ENCODE measurements around the gene CAT. TPM values are rescaled to one million over a fixed set of nuclear protein-coding genes. Genes with fewer than 3 reads are reported as not detected.

Gene CAT
- total and polyA plus RNA-seq, 9 of the 15 experiments (the other 6 are each of a cell fraction or from before 2014, with no cell fraction given): 86.7 to 183 (median 114) TPM

GRCh38 chr11:34473603-34474169 lies 35.0 kb downstream of the CAT start:
- Histone ChIP-seq H3K9me3 (replicated peaks; ENCODE audit: control insufficient read depth, insufficient read depth, low read depth, low read length) (no peaks in the 10 kb centered on the region), H3K4me1 (replicated peaks in 1 of 2; ENCODE audit: control insufficient read depth in 2 of 2, insufficient read depth in 2 of 2, low read length in 2 of 2) (no peaks in the 10 kb centered on the region), H3K27ac (ENCODE audit: extremely low read depth, low read depth, low read length) (no peak overlapping the region), H3K9me1 (ENCODE audit: control insufficient read depth, insufficient read depth, low read length) (no peaks in the 10 kb centered on the region), H3K36me3 (ENCODE audit: control insufficient read depth, insufficient read depth, low read length) (peaks cover 43% of the 10 kb centered on the region), H3K4me2 (ENCODE audit: insufficient read depth, low read length) (no peak overlapping the region), H3K4me3 (no peak overlapping the region), H3K27me3 (ENCODE audit: control insufficient read depth in 2 of 2, insufficient read depth in 2 of 2, low read length in 2 of 2) (peaks cover 0 to 2% of the 10 kb centered on the region in 2 experiments; a peak in 2 of 5 replicates), H2AFZ (ENCODE audit: low read depth, low read length) (no peak overlapping the region), H3K79me2 (ENCODE audit: control insufficient read depth, insufficient read depth, low read length) (no peaks in the 10 kb centered on the region), H3K9ac (ENCODE audit: insufficient read depth in 1 of 2, low read depth in 2 of 2, low read length in 2 of 2) (no peak overlapping the region), H4K20me1 (replicated peaks; ENCODE audit: control insufficient read depth, insufficient read depth, low read length) (no peaks in the 10 kb centered on the region)
- ATAC-seq (no peak), FAIRE-seq (no peak), DNase-seq (ENCODE audit: extremely low read depth in 1 of 4, low spot score in 3 of 4) (no peak)
- WGBS (ENCODE audit: insufficient coverage, low coverage, missing lambda C conversion rate): 94% methylated on average over 4 of the region's 4 CpGs
- in situ Hi-C loops (cut with MboI) (no loop called here), intact Hi-C loops (cut with micrococcal nuclease) (no loop called here)
- POLR2A ChIA-PET: interaction anchor here (0.7 kb wide), 1 partner anchor 34 kb away, joined by 3 read pairs; no protein-coding TSS in a partner anchor
- no TSS peak for BruUV-seq (replicated peaks)
- CTCF ChIA-PET (ENCODE audit: low intra/inter-chr PET ratio): no interaction called here
- TF ChIP-seq THAP12 (CRISPR knock-in tag; IDR thresholded peaks at IDR 0.05): no peak
- TF ChIP-seq ZNF707 (CRISPR knock-in tag; conservative IDR thresholded peaks at IDR 0.05): no peak
- TF ChIP-seq C11orf30 (IDR thresholded peaks at IDR 0.05; ENCODE audit: low read depth): 0 out of 2 replicates have a peak, but pooled peaks have one; percentile 19
- TF ChIP-seq NR4A1 (CRISPR knock-in tag; IDR thresholded peaks at IDR 0.05): no peak
- no peak for TF ChIP-seq NR4A1 (tag; IDR thresholded peaks at IDR 0.05)
- no peak for TF ChIP-seq ZNF77 (CRISPR knock-in tag; IDR thresholded peaks at IDR 0.05)
- no peak for TF ChIP-seq RBM17 (IDR thresholded peaks at IDR 0.05; ENCODE audit: borderline replicate concordance, low read depth, low read length)
- TF ChIP-seq ZSCAN32 (CRISPR knock-in tag; IDR thresholded peaks at IDR 0.05): no peak
- no peak for TF ChIP-seq ZNF277 (CRISPR knock-in tag; IDR thresholded peaks at IDR 0.05; ENCODE audit: borderline replicate concordance)
- no peak for TF ChIP-seq ZNF589 (CRISPR knock-in tag; IDR thresholded peaks at IDR 0.05; ENCODE audit: low read depth)
- TF ChIP-seq CEBPB (tag; IDR thresholded peaks at IDR 0.05): peak; percentile 95
- TF ChIP-seq CEBPG (CRISPR knock-in tag; IDR thresholded peaks at IDR 0.05): peak; percentile 68
- peak; percentile 77 to 97 for TF ChIP-seq CEBPG (tag; conservative IDR thresholded peaks at IDR 0.05 in 1 of 2, IDR thresholded peaks at IDR 0.05 in 1 of 2)
- no peak for TF ChIP-seq MNT (conservative IDR thresholded peaks at IDR 0.05)
- no peak for TF ChIP-seq SRF (CRISPR knock-in tag; IDR thresholded peaks at IDR 0.05)
- TF ChIP-seq FOS (IDR thresholded peaks at IDR 0.05; ENCODE audit: extremely low read depth, insufficient read length): no peak
- TF ChIP-seq SREBF1 (IDR thresholded peaks at IDR 0.05; ENCODE audit: borderline replicate concordance, low read depth, low read length): no peak
